Measurements from ENCODE around the gene SYNRG. TPM values are rescaled to one million over a fixed set of nuclear protein-coding genes. Genes with fewer than 3 reads are reported as not detected.
A peak's percentile ranks its signal among the peaks of the same experiment; 100 is the strongest.
"Not testable (repeated sequence)": the region's sequence is repeated elsewhere in the genome, so short reads cannot be mapped to it uniquely, and the experiment has no call there.

SYNRG gene
- total RNA-seq, 1 experiment from 2014 or later: 127 TPM

DNA sequence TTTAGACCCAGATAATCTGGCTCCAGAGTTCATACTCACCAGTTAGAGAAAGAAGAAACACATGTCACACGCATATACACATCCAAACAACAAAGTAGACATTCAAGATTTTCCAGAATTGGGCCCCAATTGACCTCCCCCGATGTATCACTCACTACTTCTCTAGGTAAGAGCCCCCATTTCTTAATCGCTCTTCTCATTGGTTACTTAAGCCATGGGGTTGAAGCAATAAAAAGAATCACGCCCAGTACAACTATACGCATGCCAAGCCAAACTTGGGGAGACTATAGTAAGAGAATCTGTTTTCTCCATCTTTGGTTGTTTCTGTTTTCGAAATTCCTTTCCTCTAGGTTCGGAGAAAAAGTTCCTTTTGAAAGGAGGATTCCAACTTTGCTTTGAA, 33.5 kb upstream of the SYNRG start:
- intact Hi-C loops (cut with micrococcal nuclease; ENCODE audit: unreplicated experiment): no loop called here
- Mint-ChIP-seq H3K27me3 (ENCODE audit: unreplicated experiment) (peaks cover 7% of the 10 kb centered on the region), H3K36me3 (ENCODE audit: insufficient read depth, unreplicated experiment) (peaks cover 58% of the 10 kb centered on the region), H3K9me3 (ENCODE audit: low read depth, unreplicated experiment) (no peaks in the 10 kb centered on the region), H3K4me3 (ENCODE audit: low read depth, unreplicated experiment) (peak overlapping the region; percentile 86), H3K27ac (ENCODE audit: unreplicated experiment) (peak overlapping the region; percentile 87), H3K4me1 (ENCODE audit: low read depth, unreplicated experiment) (peaks cover 34% of the 10 kb centered on the region)
- TSS peak; percentile 67 for BruUV-seq (replicated peaks)
- DNase-seq: no peak
- no peak for TF ChIP-seq CTCF (IDR thresholded peaks at IDR 0.05; ENCODE audit: unreplicated experiment)
- CTCF ChIA-PET: interaction anchor here (0.5 to 3.5 kb wide), 3 partner anchors 33 to 326 kb away, joined by 4 to 23 read pairs (median 7); partner anchors contain the start of gene SYNRG

DNA sequence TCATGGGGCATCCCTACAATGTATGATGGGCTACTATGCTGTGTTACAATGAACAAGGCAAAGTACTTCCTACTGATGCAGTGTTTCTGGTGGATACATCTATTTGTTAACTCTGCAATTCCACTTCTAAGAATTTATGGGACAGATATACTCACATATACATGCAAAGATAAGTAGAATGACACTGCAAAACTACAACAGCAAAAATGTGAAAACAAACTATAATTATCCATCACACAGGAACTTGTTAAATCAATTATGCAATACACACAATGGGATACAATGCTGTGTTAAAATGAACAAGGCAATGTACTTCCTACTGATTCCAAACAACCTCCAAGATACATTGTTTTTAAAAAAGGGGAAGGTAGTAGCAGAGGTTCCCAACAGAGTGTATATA, 30.8 kb upstream of the SYNRG start:
- BruUV-seq (replicated peaks): no TSS peak
- TF ChIP-seq CTCF (IDR thresholded peaks at IDR 0.05; ENCODE audit: unreplicated experiment): no peak
- Mint-ChIP-seq H3K4me1 (ENCODE audit: low read depth, unreplicated experiment) (peaks cover 34% of the 10 kb centered on the region), H3K27ac (ENCODE audit: unreplicated experiment) (peak overlapping the region; percentile 8), H3K36me3 (ENCODE audit: insufficient read depth, unreplicated experiment) (peaks cover 75% of the 10 kb centered on the region), H3K9me3 (ENCODE audit: low read depth, unreplicated experiment) (no peaks in the 10 kb centered on the region), H3K27me3 (ENCODE audit: unreplicated experiment) (peaks cover under 1% of the 10 kb centered on the region), H3K4me3 (ENCODE audit: low read depth, unreplicated experiment) (peak overlapping the region; percentile 1)
- CTCF ChIA-PET: interaction anchor here (0.6 to 1.1 kb wide), 5 partner anchors 8 to 1513 kb away, joined by 3 to 6 read pairs (median 3); no protein-coding TSS in a partner anchor
- no peak for DNase-seq
- intact Hi-C loops (cut with micrococcal nuclease; ENCODE audit: unreplicated experiment): no loop called here

GRCh38 chr17:37637956-37638355, 28.7 kb upstream of the SYNRG start:
- CTCF ChIA-PET: no interaction called here
- no peak for DNase-seq
- Mint-ChIP-seq H3K9me3 (ENCODE audit: low read depth, unreplicated experiment) (no peaks in the 10 kb centered on the region), H3K4me1 (ENCODE audit: low read depth, unreplicated experiment) (peaks cover 19% of the 10 kb centered on the region), H3K36me3 (ENCODE audit: insufficient read depth, unreplicated experiment) (peaks cover 79% of the 10 kb centered on the region), H3K27ac (ENCODE audit: unreplicated experiment) (no peak overlapping the region), H3K4me3 (ENCODE audit: low read depth, unreplicated experiment) (no peak overlapping the region), H3K27me3 (ENCODE audit: unreplicated experiment) (no peaks in the 10 kb centered on the region)
- no TSS peak for BruUV-seq (replicated peaks)
- intact Hi-C loops (cut with micrococcal nuclease; ENCODE audit: unreplicated experiment): no loop called here
- no peak for TF ChIP-seq CTCF (IDR thresholded peaks at IDR 0.05; ENCODE audit: unreplicated experiment)

DNA sequence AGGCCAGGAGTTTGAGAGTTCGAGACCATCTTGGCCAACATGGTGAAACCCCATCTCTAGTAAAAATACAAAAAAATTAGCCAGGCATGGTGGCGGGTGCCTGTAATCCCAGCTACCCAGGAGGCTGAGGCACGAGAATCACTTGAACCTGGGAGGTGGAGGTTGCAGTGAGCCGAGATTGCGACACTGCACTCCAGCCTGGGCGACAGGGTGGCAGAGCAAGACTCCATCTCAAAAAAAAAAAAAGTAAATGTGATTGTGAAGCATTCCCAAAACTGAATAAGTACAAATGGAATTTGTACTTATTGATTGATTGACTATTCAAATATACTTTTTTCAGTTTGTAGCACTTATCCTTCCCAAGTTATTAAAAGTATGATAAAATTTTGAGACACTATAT, 7.2 kb upstream of the SYNRG start:
- H3K27ac Mint-ChIP-seq (ENCODE audit: unreplicated experiment); DNase-seq; BruUV-seq (replicated peaks); H3K27me3 Mint-ChIP-seq (ENCODE audit: unreplicated experiment); intact Hi-C loops (cut with micrococcal nuclease; ENCODE audit: unreplicated experiment); H3K4me3 Mint-ChIP-seq (ENCODE audit: low read depth, unreplicated experiment); H3K4me1 Mint-ChIP-seq (ENCODE audit: low read depth, unreplicated experiment); CTCF ChIA-PET; H3K9me3 Mint-ChIP-seq (ENCODE audit: low read depth, unreplicated experiment): not testable (repeated sequence)
- peaks cover 63% of the 10 kb centered on the region for H3K36me3 Mint-ChIP-seq (ENCODE audit: insufficient read depth, unreplicated experiment)

- Mint-ChIP-seq H3K27me3 (ENCODE audit: unreplicated experiment) (no peaks in the 10 kb centered on the region), H3K36me3 (ENCODE audit: insufficient read depth, unreplicated experiment) (peaks cover 65% of the 10 kb centered on the region), H3K9me3 (ENCODE audit: low read depth, unreplicated experiment) (no peaks in the 10 kb centered on the region), H3K4me3 (ENCODE audit: low read depth, unreplicated experiment) (no peak overlapping the region), H3K27ac (ENCODE audit: unreplicated experiment) (no peak overlapping the region), H3K4me1 (ENCODE audit: low read depth, unreplicated experiment) (peaks cover 3% of the 10 kb centered on the region)
- CTCF ChIA-PET: interaction anchor here (0.6 kb wide), 1 partner anchor 1847 kb away, joined by 3 read pairs; no protein-coding TSS in a partner anchor
- no TSS peak for BruUV-seq (replicated peaks)
- no peak for DNase-seq
- no peak for TF ChIP-seq CTCF (IDR thresholded peaks at IDR 0.05; ENCODE audit: unreplicated experiment)
- intact Hi-C loops (cut with micrococcal nuclease; ENCODE audit: unreplicated experiment): no loop called here
Observed at GRCh38 chr17:37614823-37615222, 5.6 kb upstream of the SYNRG start.
